Left lobe of liver (tissue), 2 donors: ENCODE results near the gene PCDHGA11. TPM values are rescaled to one million over a fixed set of nuclear protein-coding genes. Genes with fewer than 3 reads are reported as not detected.
"Not testable (repeated sequence)": the region's sequence is repeated elsewhere in the genome, so short reads cannot be mapped to it uniquely, and the experiment has no call there.

ENCODE experiments used
- ATAC-seq: fragments of 200-7000 bp; cut with Tn5 transposase; one replicate; pipeline ENCODE4 v1.9.1; 2020; ENCODE audit warnings: mild to moderate bottlenecking, moderate library complexity
- DNase-seq: peaks from one replicate; pipeline ENCODE4 v3.0.0-alpha.2; 2020; ENCODE audit warnings: low spot score
- total RNA-seq: library from RNA; stranded (reverse); gene quantifications from one replicate; pipeline ENCODE4 v1.2.1, GENCODE V29; 2021
- donor health status: DM: no; HTN: no; CAD: no; lungs with moderate emphysema.
- donor health status: DM: no; HTN: yes; CAD: no.

PCDHGA11 gene
- total RNA-seq, 1 donor from 2014 or later: 0.68 TPM

- ATAC-seq (no peak), DNase-seq (no peak)
Measured at GRCh38 chr5:141427783-141428426, 7.1 kb downstream of the PCDHGA11 start.

GRCh38 chr5:141430332-141431113, 9.7 kb downstream of the PCDHGA11 start, which contains the start of gene PCDHGA12:
TSS of gene PCDHGA12 (plus strand) at chr5:141430507. CDS start at chr5:141430760, 253 bp downstream.
- DNase-seq: no peak
- peak; percentile 68 for ATAC-seq

GRCh38 chr5:141431286-141431685, 10.4 kb downstream of the PCDHGA11 start:
- DNase-seq: no peak
- no peak for ATAC-seq

GRCh38 chr5:141432308-141432707, 11.5 kb downstream of the PCDHGA11 start:
- DNase-seq, ATAC-seq: not testable (repeated sequence)

GRCh38 chr5:141432726-141433125, 11.9 kb downstream of the PCDHGA11 start:
- not testable (repeated sequence) for DNase-seq, ATAC-seq

GRCh38 chr5:141434006-141434405, 13.2 kb downstream of the PCDHGA11 start:
- DNase-seq (no peak), ATAC-seq (no peak)

GRCh38 chr5:141437221-141437620, 16.4 kb downstream of the PCDHGA11 start:
- ATAC-seq: no peak
- no peak for DNase-seq

GRCh38 chr5:141439411-141440141, 18.7 kb downstream of the PCDHGA11 start:
- ATAC-seq: no peak

GRCh38 chr5:141440341-141440740, 19.5 kb downstream of the PCDHGA11 start:
- ATAC-seq: no peak

More at GRCh38 chr5:141439411-141440141, 18.7 kb downstream of the PCDHGA11 start:
- DNase-seq: no peak

GRCh38 chr5:141441571-141442170, 20.8 kb downstream of the PCDHGA11 start:
- ATAC-seq (no peak), DNase-seq (no peak)

More at GRCh38 chr5:141440341-141440740, 19.5 kb downstream of the PCDHGA11 start:
- no peak for DNase-seq

GRCh38 chr5:141465351-141465750, 44.5 kb downstream of the PCDHGA11 start:
- ATAC-seq: no peak
- no peak for DNase-seq

Other genes with a start within 250 kb of the PCDHGA11 start
- 0.25 TPM for gene PCDHB7, start 248.4 kb upstream of the PCDHGA11 start, total RNA-seq
- gene PCDHB8, start 243.3 kb upstream of the PCDHGA11 start, total RNA-seq: not detected
- gene PCDHB16, start 238.7 kb upstream of the PCDHGA11 start, total RNA-seq: 0.58 TPM
- gene PCDHB9, start 233.9 kb upstream of the PCDHGA11 start, total RNA-seq: 0.05 TPM
- 0.28 TPM for gene PCDHB10, start 228.7 kb upstream of the PCDHGA11 start, total RNA-seq
- 0.20 TPM for gene PCDHB11, start 221.4 kb upstream of the PCDHGA11 start, total RNA-seq
- 0.28 TPM for gene PCDHB12, start 212.3 kb upstream of the PCDHGA11 start, total RNA-seq
- gene PCDHB13, start 207.1 kb upstream of the PCDHGA11 start, total RNA-seq: 0.65 TPM
- gene PCDHB14, start 197.7 kb upstream of the PCDHGA11 start, total RNA-seq: 0.75 TPM
- gene PCDHB15, start 175.7 kb upstream of the PCDHGA11 start, total RNA-seq: 0.38 TPM
- 0.25 TPM for gene SLC25A2, start 117.0 kb upstream of the PCDHGA11 start, total RNA-seq
- 20.6 TPM for gene TAF7, start 100.3 kb upstream of the PCDHGA11 start, total RNA-seq
- gene PCDHGA1, start 90.5 kb upstream of the PCDHGA11 start, total RNA-seq: 0.10 TPM
- gene PCDHGA2, start 82.3 kb upstream of the PCDHGA11 start, total RNA-seq: 1.1 TPM
- gene PCDHGA3, start 77.2 kb upstream of the PCDHGA11 start, total RNA-seq: 0.60 TPM
- gene PCDHGB1, start 71.0 kb upstream of the PCDHGA11 start, total RNA-seq: 0.63 TPM
- gene PCDHGA4, start 66.0 kb upstream of the PCDHGA11 start, total RNA-seq: 0.53 TPM
- 0.81 TPM for gene PCDHGB2, start 61.1 kb upstream of the PCDHGA11 start, total RNA-seq
- gene PCDHGA5, start 56.9 kb upstream of the PCDHGA11 start, total RNA-seq: 0.35 TPM
- gene PCDHGB3, start 50.8 kb upstream of the PCDHGA11 start, total RNA-seq: 0.83 TPM
- gene PCDHGA6, start 47.2 kb upstream of the PCDHGA11 start, total RNA-seq: 0.68 TPM
- 0.33 TPM for gene PCDHGA7, start 38.3 kb upstream of the PCDHGA11 start, total RNA-seq
- gene PCDHGB4, start 33.4 kb upstream of the PCDHGA11 start, total RNA-seq: 2.2 TPM
- 0.35 TPM for gene PCDHGA8, start 28.4 kb upstream of the PCDHGA11 start, total RNA-seq
- 4.2 TPM for gene PCDHGB5, start 23.1 kb upstream of the PCDHGA11 start, total RNA-seq
- gene PCDHGA9, start 18.3 kb upstream of the PCDHGA11 start, total RNA-seq: 0.65 TPM
- gene PCDHGB6, start 13.0 kb upstream of the PCDHGA11 start, total RNA-seq: 2.3 TPM
- 2.2 TPM for gene PCDHGA10, start 8.1 kb upstream of the PCDHGA11 start, total RNA-seq
- 2.0 TPM for gene PCDHGB7, start 3.4 kb upstream of the PCDHGA11 start, total RNA-seq
- gene PCDHGA12, start 9.5 kb downstream of the PCDHGA11 start, total RNA-seq: 1.0 TPM
- 8.5 TPM for gene PCDHGC3, start 54.9 kb downstream of the PCDHGA11 start, total RNA-seq
- gene PCDHGC4, start 64.0 kb downstream of the PCDHGA11 start, total RNA-seq: 0.65 TPM
- 0.40 TPM for gene PCDHGC5, start 68.0 kb downstream of the PCDHGA11 start, total RNA-seq
- gene DIAPH1, start 197.9 kb downstream of the PCDHGA11 start, total RNA-seq: 120 TPM
- 28.7 TPM for gene HDAC3, start 215.8 kb downstream of the PCDHGA11 start, total RNA-seq
- 0.96 TPM for gene RELL2, start 215.9 kb downstream of the PCDHGA11 start, total RNA-seq
- 1.7 TPM for gene FCHSD1, start 230.4 kb downstream of the PCDHGA11 start, total RNA-seq